Smooth muscle cell of the pulmonary artery (primary cell): Measurements from ENCODE around the gene SPATA13. TPM values are rescaled to one million over a fixed set of nuclear protein-coding genes. Genes with fewer than 3 reads are reported as not detected.

Source experiments
- total RNA-seq: library from RNA; depleted of rRNA; stranded (reverse); fragments of >200 nt; gene quantifications from 2 replicates; pipeline ENCODE4 v1.2.3, GENCODE V29; 2014

SPATA13 gene
- 4.8 and 11.7 TPM in 2 replicates for total RNA-seq

DNA sequence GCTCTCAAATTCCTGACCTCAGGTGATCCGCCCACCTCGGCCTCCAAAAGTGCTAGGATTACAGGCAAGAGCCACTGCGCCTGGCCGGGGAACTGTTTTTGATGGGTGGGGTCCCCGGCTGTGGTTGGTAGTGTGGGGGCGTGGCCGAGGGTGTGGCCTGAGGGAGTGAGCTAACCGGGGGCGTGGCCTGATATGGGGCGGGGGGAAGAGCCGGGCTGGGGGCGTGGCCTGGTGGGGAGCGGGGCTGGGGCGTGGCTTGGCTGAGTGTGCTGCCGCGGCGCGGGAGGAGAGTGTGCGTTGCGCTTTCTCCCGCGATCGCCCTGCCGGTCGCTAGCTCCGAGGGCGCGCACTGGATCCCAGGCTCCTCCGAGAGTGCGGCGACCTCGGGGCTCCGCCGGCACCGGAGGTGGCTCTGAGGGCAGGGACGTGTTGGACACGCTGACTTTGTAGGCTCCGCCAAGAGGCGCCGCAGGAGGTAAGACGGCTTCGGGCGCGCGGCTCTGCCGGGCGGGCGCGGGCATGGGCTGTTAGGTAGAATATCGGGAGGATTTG, at the start of gene SPATA13:
Gene SPATA13 (plus strand): TSS at position 263 of the 552 bp plus-strand sequence. CDS start 62,210 bp downstream, outside the sequence.

DNA sequence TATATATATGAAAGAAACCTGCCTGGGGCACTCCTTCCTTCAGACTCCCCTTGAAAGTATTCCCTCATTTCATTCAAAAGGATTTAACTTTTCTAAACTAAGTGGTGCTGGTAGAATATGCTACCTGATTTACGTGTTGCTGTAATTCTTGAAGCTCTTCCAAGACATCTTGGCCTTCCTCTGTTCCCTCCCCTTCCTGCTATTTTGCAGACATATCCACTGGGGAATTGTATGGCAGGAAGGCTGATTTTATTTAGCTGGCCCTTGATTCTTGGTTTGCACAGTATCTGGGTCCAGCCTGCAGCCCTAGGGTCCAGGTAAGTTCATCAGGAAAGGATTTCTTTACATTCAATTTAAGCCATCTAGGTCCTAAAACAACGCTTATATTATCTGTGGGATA, 148.8 kb downstream of the SPATA13 start, which contains the start of gene C1QTNF9:
Gene C1QTNF9 (plus strand): TSS at position 281 of the 400 bp plus-strand sequence. CDS start 6,424 bp downstream, outside the sequence.

Other genes starting within 250 kb of the SPATA13 start
- gene C1QTNF9, start 148.9 kb downstream of the SPATA13 start, total RNA-seq: not detected in 2 replicates